Fibroblast of lung (primary cell): Measurements from ENCODE around the gene MACROD1. TPM values are rescaled to one million over a fixed set of nuclear protein-coding genes. Genes with fewer than 3 reads are reported as not detected.

ENCODE experiments used
- DNase-seq, 2 donors: peaks; one replicate each; pipeline versions ENCODE4 v3.0.0 to v3.0.0-alpha.2; 2010; ENCODE audit warnings: low read depth in 2 of 2
- H2AFZ ChIP-seq: 2 replicates; pipeline ENCODE4 v1.5.1; 2012; ENCODE audit warnings: low read length, control low read depth, inconsistent platforms
- H3K27ac ChIP-seq: 2 replicates; pipeline ENCODE4 v1.5.1; 2011; ENCODE audit warnings: low read length, control low read depth; ENCODE audit not compliant: insufficient read depth
- H3K27me3 ChIP-seq: 2 replicates; pipeline ENCODE4 v1.5.1; 2011; ENCODE audit warnings: mild to moderate bottlenecking, low read length; ENCODE audit not compliant: control insufficient read depth, insufficient read depth
- H3K36me3 ChIP-seq: 2 replicates; pipeline ENCODE4 v1.5.1; 2011; ENCODE audit warnings: low read length; ENCODE audit not compliant: control insufficient read depth, insufficient read depth
- H3K4me1 ChIP-seq: 2 replicates; pipeline ENCODE4 v1.5.1; 2011; ENCODE audit warnings: low read length; ENCODE audit not compliant: control insufficient read depth, insufficient read depth; ENCODE audit errors: extremely low read depth
- H3K4me2 ChIP-seq: 2 replicates; pipeline ENCODE4 v1.5.1; 2011; ENCODE audit warnings: low read length, control low read depth; ENCODE audit not compliant: insufficient read depth; ENCODE audit errors: extremely low read depth
- H3K4me3 ChIP-seq, 4 experiments: fragments of 200-600 bp in 1 of 4; sonication (generic) in 1 of 4; replicated peaks in 1 of 4; 2 replicates each; pipeline ENCODE4 v1.5.1; 2011 to 2016; ENCODE audit warnings: low read length in 4 of 4, low read depth in 3 of 4, mild to moderate bottlenecking in 3 of 4, control low read depth in 2 of 4, inconsistent platforms in 1 of 4, mixed read lengths in 1 of 4; ENCODE audit not compliant: insufficient read depth in 1 of 4; ENCODE audit errors: control extremely low read depth in 1 of 4
- H3K79me2 ChIP-seq: 2 replicates; pipeline ENCODE4 v1.5.1; 2012; ENCODE audit warnings: mild to moderate bottlenecking, low read length, inconsistent platforms; ENCODE audit not compliant: control insufficient read depth, insufficient read depth
- H3K9ac ChIP-seq: 2 replicates; pipeline ENCODE4 v1.5.1; 2011; ENCODE audit warnings: mild to moderate bottlenecking, low read length, control low read depth; ENCODE audit not compliant: insufficient read depth
- H3K9me3 ChIP-seq: 2 replicates; pipeline ENCODE4 v1.5.1; 2012; ENCODE audit warnings: low read depth, low read length; ENCODE audit not compliant: control insufficient read depth, insufficient read depth
- H4K20me1 ChIP-seq: 2 replicates; pipeline ENCODE4 v1.5.1; 2011; ENCODE audit warnings: low read length; ENCODE audit not compliant: control insufficient read depth, insufficient read depth; ENCODE audit errors: extremely low read depth
- EZH2 ChIP-seq: IDR thresholded peaks from 2 replicates; pipeline ENCODE4 v1.5.1; 2012; ENCODE audit warnings: low read length, control low read depth, mild to moderate bottlenecking; ENCODE audit errors: missing control alignments
- polyA plus RNA-seq, 2 donors: library from polyadenylated mRNA; depleted of rRNA in 1 of 2; stranded (reverse) in 1 of 2; unstranded in 1 of 2; fragments of >200 nt; gene quantifications; 2 replicates each; pipeline ENCODE4 v1.2.1, GENCODE V29; 2011 to 2012; ENCODE audit warnings: missing spikeins in 1 of 2
- total RNA-seq: library from RNA; depleted of rRNA; stranded (reverse); fragments of >200 nt; gene quantifications from 2 replicates; pipeline ENCODE4 v1.2.1, GENCODE V29; 2014
- TF ChIP-seq, protein P1 (sequence below), 2 donors: IDR thresholded peaks in 1 of 2; conservative IDR thresholded peaks in 1 of 2; 1 replicate in 1 of 2; 2 replicates in 1 of 2; pipeline ENCODE4 v1.5.1; 2011 to 2012; ENCODE audit warnings: low read length in 2 of 2, control low read depth in 1 of 2, inconsistent platforms in 1 of 2, low read depth in 1 of 2, mild to moderate bottlenecking in 1 of 2

MACROD1 gene
- total and polyA plus RNA-seq, 2 donors (not counting 1 experiment from before 2014, with no cell fraction given) = 8.8 to 24.8 TPM

DNA sequence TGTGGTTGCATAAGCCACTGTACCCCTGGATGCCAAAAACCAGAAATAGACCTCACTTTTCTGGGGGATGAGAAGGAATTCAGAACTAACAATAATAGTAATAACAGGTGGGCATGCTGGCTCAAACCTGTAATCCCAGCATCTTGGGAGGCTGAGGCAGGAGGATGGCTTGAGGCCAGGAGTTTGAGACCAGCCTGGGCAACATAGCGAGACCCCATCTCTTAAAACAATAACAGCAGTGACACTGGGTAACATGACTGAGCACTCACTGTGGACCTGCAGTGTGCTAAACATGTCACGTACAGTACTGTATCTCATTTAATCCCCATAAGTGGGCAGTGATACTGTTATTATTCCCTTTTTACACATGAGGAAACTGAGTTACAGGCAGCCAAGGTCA, 120.2 kb downstream of the MACROD1 start:
- Histone ChIP-seq H3K36me3 (no peaks in the 10 kb centered on the region), H3K4me3 (no peak overlapping the region), H3K27me3 (no peaks in the 10 kb centered on the region), H4K20me1 (no peaks in the 10 kb centered on the region), H3K4me1 (no peaks in the 10 kb centered on the region), H2AFZ (no peak overlapping the region), H3K27ac (no peak overlapping the region), H3K9me3 (no peaks in the 10 kb centered on the region), H3K4me2 (no peak overlapping the region), H3K79me2 (no peaks in the 10 kb centered on the region), H3K9ac (no peak overlapping the region)
- no peak for DNase-seq
- no peak for TF ChIP-seq EZH2
- TF ChIP-seq, protein P1, sequence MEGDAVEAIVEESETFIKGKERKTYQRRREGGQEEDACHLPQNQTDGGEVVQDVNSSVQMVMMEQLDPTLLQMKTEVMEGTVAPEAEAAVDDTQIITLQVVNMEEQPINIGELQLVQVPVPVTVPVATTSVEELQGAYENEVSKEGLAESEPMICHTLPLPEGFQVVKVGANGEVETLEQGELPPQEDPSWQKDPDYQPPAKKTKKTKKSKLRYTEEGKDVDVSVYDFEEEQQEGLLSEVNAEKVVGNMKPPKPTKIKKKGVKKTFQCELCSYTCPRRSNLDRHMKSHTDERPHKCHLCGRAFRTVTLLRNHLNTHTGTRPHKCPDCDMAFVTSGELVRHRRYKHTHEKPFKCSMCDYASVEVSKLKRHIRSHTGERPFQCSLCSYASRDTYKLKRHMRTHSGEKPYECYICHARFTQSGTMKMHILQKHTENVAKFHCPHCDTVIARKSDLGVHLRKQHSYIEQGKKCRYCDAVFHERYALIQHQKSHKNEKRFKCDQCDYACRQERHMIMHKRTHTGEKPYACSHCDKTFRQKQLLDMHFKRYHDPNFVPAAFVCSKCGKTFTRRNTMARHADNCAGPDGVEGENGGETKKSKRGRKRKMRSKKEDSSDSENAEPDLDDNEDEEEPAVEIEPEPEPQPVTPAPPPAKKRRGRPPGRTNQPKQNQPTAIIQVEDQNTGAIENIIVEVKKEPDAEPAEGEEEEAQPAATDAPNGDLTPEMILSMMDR (conservative IDR thresholded peaks at IDR 0.05 in 1 of 2, IDR thresholded peaks at IDR 0.05 in 1 of 2; ENCODE audit: low read depth in 1 of 2, low read length in 2 of 2) = no peak

DNA sequence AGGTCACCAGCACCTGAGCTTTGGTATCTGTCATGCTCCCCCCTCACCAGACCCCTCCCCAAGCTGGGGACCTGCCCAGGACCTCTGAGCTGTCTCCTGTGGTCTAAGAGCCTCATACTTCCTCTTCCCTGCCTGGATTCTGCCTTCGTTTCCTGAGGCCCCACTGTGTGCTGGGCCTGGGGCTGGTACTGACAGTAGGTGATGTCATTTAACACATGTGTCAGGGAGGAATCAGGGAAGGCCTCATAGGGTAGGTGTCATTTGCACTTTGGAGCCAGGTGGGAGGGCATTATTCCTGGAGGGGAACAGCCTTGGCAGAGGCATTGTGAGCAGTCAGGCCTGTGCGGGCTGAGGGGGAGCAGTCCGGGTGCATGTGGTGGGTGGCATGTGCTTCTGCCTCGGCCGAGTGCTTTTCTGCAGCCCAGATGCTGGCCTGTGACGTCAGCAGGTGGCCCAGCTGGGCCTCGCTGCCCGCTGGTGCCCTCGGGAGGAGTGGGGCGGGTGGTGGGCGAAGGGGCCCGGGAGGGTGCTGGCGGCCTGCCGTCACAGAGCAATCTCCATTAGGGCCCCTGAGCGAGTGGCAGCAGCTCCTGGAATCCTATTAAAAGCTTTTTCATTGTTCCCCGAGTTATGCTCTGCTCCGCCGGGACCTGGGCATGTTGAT, 121.1 kb downstream of the MACROD1 start:
- H3K79me2 ChIP-seq = no peaks in the 10 kb centered on the region
- no peak for DNase-seq
- no peak overlapping the region for H3K4me3 ChIP-seq
- H3K27ac ChIP-seq = no peak overlapping the region
- no peaks in the 10 kb centered on the region for H3K27me3 ChIP-seq
- H3K36me3 ChIP-seq = no peaks in the 10 kb centered on the region
- no peaks in the 10 kb centered on the region for H3K9me3 ChIP-seq
- no peaks in the 10 kb centered on the region for H3K4me1 ChIP-seq
- no peak overlapping the region for H3K4me2 ChIP-seq
- no peak overlapping the region for H2AFZ ChIP-seq
- H3K9ac ChIP-seq = no peak overlapping the region
- no peaks in the 10 kb centered on the region for H4K20me1 ChIP-seq
- TF ChIP-seq EZH2 = no peak
- TF ChIP-seq, protein P1 (conservative IDR thresholded peaks at IDR 0.05 in 1 of 2, IDR thresholded peaks at IDR 0.05 in 1 of 2; ENCODE audit: low read depth in 1 of 2, low read length in 2 of 2) = no peak

DNA sequence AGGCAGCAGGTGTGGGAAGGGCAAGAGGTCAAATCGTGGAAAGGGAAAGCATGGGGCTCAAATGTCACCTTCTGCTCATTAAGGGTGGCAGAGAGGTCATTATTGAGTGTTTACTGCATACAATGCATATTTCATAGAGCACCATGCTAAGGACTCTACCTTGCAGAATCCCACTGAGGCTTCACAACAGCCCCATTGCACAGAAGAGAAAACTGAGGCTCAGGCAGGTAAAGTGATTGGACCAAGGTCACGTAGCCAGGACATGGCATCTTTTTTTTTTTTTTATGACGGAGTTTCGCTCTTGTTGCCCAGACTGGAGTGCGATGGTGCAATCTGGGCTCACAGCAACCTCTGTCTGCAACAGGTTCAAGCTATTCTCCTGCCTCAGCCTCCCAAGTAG, 122.4 kb downstream of the MACROD1 start:
- no peak for TF ChIP-seq EZH2
- TF ChIP-seq, protein P1 (conservative IDR thresholded peaks at IDR 0.05 in 1 of 2, IDR thresholded peaks at IDR 0.05 in 1 of 2; ENCODE audit: low read depth in 1 of 2, low read length in 2 of 2) = no peak
- no peak overlapping the region for H3K9ac ChIP-seq
- no peaks in the 10 kb centered on the region for H4K20me1 ChIP-seq
- no peaks in the 10 kb centered on the region for H3K36me3 ChIP-seq
- no peak overlapping the region for H3K4me3 ChIP-seq
- H3K79me2 ChIP-seq = no peaks in the 10 kb centered on the region
- H3K4me2 ChIP-seq = no peak overlapping the region
- no peak for DNase-seq
- no peaks in the 10 kb centered on the region for H3K9me3 ChIP-seq
- H3K27me3 ChIP-seq = no peaks in the 10 kb centered on the region
- no peaks in the 10 kb centered on the region for H3K4me1 ChIP-seq
- no peak overlapping the region for H2AFZ ChIP-seq
- H3K27ac ChIP-seq = no peak overlapping the region
